Transverse colon (tissue), 4 donors: ENCODE results near the gene PLAAT3. TPM values are rescaled to one million over a fixed set of nuclear protein-coding genes. Genes with fewer than 3 reads are reported as not detected.

Experiments
- DNase-seq: peaks from one replicate; pipeline ENCODE4 v3.0.0-alpha.2; 2019
- H3K27ac ChIP-seq, 4 donors: fragments of 200-600 bp; sonication (generic); 2 replicates each; pipeline ENCODE4 v1.5.1; 2016 to 2018; ENCODE audit warnings: inconsistent platforms in 4 of 4
- H3K27me3 ChIP-seq: fragments of 200-600 bp; sonication (generic); 2 replicates; pipeline ENCODE4 v1.5.1; 2017; ENCODE audit warnings: inconsistent platforms
- H3K36me3 ChIP-seq, 4 donors: fragments of 200-600 bp; sonication (generic); 2 replicates each; pipeline ENCODE4 v1.5.1; 2017 to 2019; ENCODE audit warnings: inconsistent platforms in 4 of 4
- H3K4me1 ChIP-seq, 4 donors: fragments of 200-600 bp; sonication (generic); 2 replicates each; pipeline ENCODE4 v1.5.1; 2017 to 2020; ENCODE audit warnings: inconsistent platforms in 4 of 4
- H3K4me3 ChIP-seq, 4 donors: fragments of 200-600 bp; sonication (generic); 1 replicate in 1 of 4; 2 replicates in 3 of 4; pipeline versions ENCODE4 v1.5.1 to v1.6.1; 2017 to 2019; ENCODE audit warnings: inconsistent platforms in 4 of 4
- H3K9me3 ChIP-seq, 2 donors: fragments of 200-600 bp; sonication (generic); 2 replicates each; pipeline ENCODE4 v1.5.1; 2017 to 2019; ENCODE audit warnings: inconsistent platforms in 2 of 2
- CTCF ChIP-seq, 5 experiments: fragments of 200-600 bp in 3 of 5; fragments of 450-650 bp in 2 of 5; sonication (generic) in 3 of 5; IDR thresholded peaks; 1 replicate in 2 of 5; 2 replicates in 3 of 5; pipeline ENCODE4 v1.5.1; 2016 to 2017; ENCODE audit warnings: antibody characterized with exemption in 5 of 5, inconsistent platforms in 3 of 5, mild to moderate bottlenecking in 2 of 5, moderate library complexity in 1 of 5
- EP300 ChIP-seq: sonication (generic); formaldehyde crosslinking; IDR thresholded peaks from one replicate; pipeline ENCODE4 v1.6.1; 2017; ENCODE audit warnings: antibody characterized with exemption, low read depth
- POLR2A ChIP-seq: fragments of 450-650 bp; IDR thresholded peaks from one replicate; pipeline ENCODE4 v1.6.1; 2016; ENCODE audit warnings: antibody characterized with exemption, mild to moderate bottlenecking, moderate library complexity
- POLR2AphosphoS5 ChIP-seq, 3 donors: sonication (generic); formaldehyde crosslinking; IDR thresholded peaks; one replicate each; pipeline ENCODE4 v1.6.1; 2016; ENCODE audit warnings: antibody characterized with exemption in 3 of 3
- WGBS, 2 donors: methylation state at CpG; one replicate each; pipeline ENCODE4 v1.1.5; 2018; ENCODE audit warnings: low coverage in 1 of 2; 5-methylcytosine and 5-hydroxymethylcytosine counted together
- in situ Hi-C, 4 donors: fragments of 200-750 bp; cut with MboI; loops; one replicate each; pipeline versions ENCODE4 v1.15.0 to v1.15.1; 2017; ENCODE audit warnings: low sequenced_read_pairs in 3 of 4, low pct_ligation_motif_present in 1 of 4, low pct_unique_long_range_greater_than_20kb in 1 of 4
- intact Hi-C: fragments of 100-400 bp; cut with DNase I; formaldehyde crosslinking; loops from one replicate; pipeline ENCODE4 v1.15.1; 2023; ENCODE audit warnings: low total_unique reads
- total RNA-seq, 4 donors: library from RNA; depleted of rRNA; stranded (reverse); fragments of >200 nt; gene quantifications; one replicate each; pipeline ENCODE4 v1.1.0, GENCODE V29; 2016

The PLAAT3 gene
- total RNA-seq, 4 donors from 2014 or later: 8.6 to 16.7 (median 10.5) TPM

- in situ Hi-C loops (no loop called here), intact Hi-C loops (no loop called here)
- no peak for TF ChIP-seq POLR2AphosphoS5 (IDR thresholded peaks at IDR 0.05)
- TF ChIP-seq CTCF (IDR thresholded peaks at IDR 0.05): no peak
- TF ChIP-seq EP300: no peak
- no peak for TF ChIP-seq POLR2A
- H3K9me3 ChIP-seq: no peaks in the 10 kb centered on the region
- no peaks in the 10 kb centered on the region for H3K27me3 ChIP-seq
- no peak overlapping the region for H3K4me3 ChIP-seq
- H3K27ac ChIP-seq: no peak overlapping the region
- no peak for DNase-seq
- H3K4me1 ChIP-seq: peaks cover 0 to 28% (median 7%) of the 10 kb centered on the region in 4 donors
- no peaks in the 10 kb centered on the region for H3K36me3 ChIP-seq
- WGBS, 2 donors: 74 to 85% methylated on average over 5 to 7 of the region's 7 CpGs
Measured at GRCh38 chr11:63556404-63557013, 57.7 kb downstream of the PLAAT3 start.

GRCh38 chr11:63554877-63555223 is 59.4 kb downstream of the PLAAT3 start:
- in situ Hi-C loops: no loop called here
- WGBS, 2 donors: 87 to 95% methylated on average over 3 to 4 of the region's 4 CpGs

GRCh38 chr11:63553759-63554158 is 60.5 kb downstream of the PLAAT3 start:
- Histone ChIP-seq H3K9me3 (no peaks in the 10 kb centered on the region), H3K36me3 (no peaks in the 10 kb centered on the region), H3K4me3 (no peak overlapping the region), H3K4me1 (peaks cover 0 to 20% (median 2%) of the 10 kb centered on the region in 4 donors), H3K27me3 (no peaks in the 10 kb centered on the region), H3K27ac (peak overlapping the region in 1 of 4 donors; percentile 28)
- no peak for DNase-seq
- intact Hi-C loops: loop anchor here (1.0 kb wide), 1 partner anchor 33 kb away; no protein-coding TSS in a partner anchor
- in situ Hi-C loops: no loop called here
- TF ChIP-seq EP300 (no peak), CTCF (IDR thresholded peaks at IDR 0.05) (no peak), POLR2AphosphoS5 (IDR thresholded peaks at IDR 0.05) (no peak), POLR2A (no peak)
- WGBS, 2 donors: 66% methylated on average over 8 of the region's 8 CpGs; no CpG with 5 or more reads in 1 of the 2 donors

More at GRCh38 chr11:63554877-63555223, 59.4 kb downstream of the PLAAT3 start:
- TF ChIP-seq POLR2A: no peak
- no peak for TF ChIP-seq EP300
- no peak for TF ChIP-seq CTCF (IDR thresholded peaks at IDR 0.05)
- no peak for TF ChIP-seq POLR2AphosphoS5 (IDR thresholded peaks at IDR 0.05)
- DNase-seq: no peak
- H3K36me3 ChIP-seq: no peaks in the 10 kb centered on the region
- H3K27ac ChIP-seq: no peak overlapping the region
- intact Hi-C loops: loop anchor here (1.0 kb wide), 1 partner anchor 35 kb away; no protein-coding TSS in a partner anchor
- H3K9me3 ChIP-seq: no peaks in the 10 kb centered on the region
- no peak overlapping the region for H3K4me3 ChIP-seq
- peaks cover 0 to 20% (median 2%) of the 10 kb centered on the region in 4 donors for H3K4me1 ChIP-seq
- no peaks in the 10 kb centered on the region for H3K27me3 ChIP-seq

- in situ Hi-C loops: no loop called here
- no peak for DNase-seq
- intact Hi-C loops: no loop called here
- Histone ChIP-seq H3K36me3 (no peaks in the 10 kb centered on the region), H3K4me3 (no peak overlapping the region), H3K27me3 (no peaks in the 10 kb centered on the region), H3K9me3 (no peaks in the 10 kb centered on the region), H3K4me1 (peaks cover 0 to 12% (median 2%) of the 10 kb centered on the region in 4 donors), H3K27ac (no peak overlapping the region)
- TF ChIP-seq POLR2AphosphoS5 (IDR thresholded peaks at IDR 0.05) (no peak), CTCF (IDR thresholded peaks at IDR 0.05) (no peak), POLR2A (no peak), EP300 (no peak)
- WGBS, 2 donors: 51 to 72% methylated on average over 3 to 7 of the region's 7 CpGs
Measured at GRCh38 chr11:63552921-63553320, 61.3 kb downstream of the PLAAT3 start.
